Activated CD4-positive, CD25-positive, alpha-beta regulatory T cell (primary cell): Measurements from ENCODE around the gene PCED1B.
"Not testable (repeated sequence)": the region's sequence is repeated elsewhere in the genome, so short reads cannot be mapped to it uniquely, and the experiment has no call there.

Experiments
- DNase-seq, 4 experiments: peaks; one replicate each; lab custom pipeline; 2025; lab: John Stamatoyannopoulos, UW

The PCED1B gene

DNA sequence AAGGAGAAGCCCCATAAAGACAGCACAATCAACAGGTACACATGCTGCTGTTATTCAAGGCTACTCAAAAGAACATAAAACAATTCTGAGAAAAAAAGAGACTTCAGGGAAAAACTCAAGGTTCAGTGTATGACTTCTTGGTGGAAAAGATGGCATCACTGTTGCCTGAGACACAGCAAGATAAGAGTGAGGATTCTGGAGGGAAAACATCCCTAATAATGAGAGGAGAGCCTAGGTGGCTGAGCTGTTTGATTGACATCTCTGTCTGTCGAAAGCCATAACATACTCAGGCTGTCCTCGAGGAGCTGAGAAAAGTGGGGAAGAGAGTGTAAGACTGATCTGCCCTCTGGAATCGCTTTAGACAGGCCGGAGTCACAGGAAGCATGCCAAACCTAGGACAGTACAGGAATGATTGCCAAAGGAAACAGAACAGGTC, 193.8 kb downstream of the PCED1B start:
- DNase-seq: no peak

- no peak for DNase-seq
Measured at GRCh38 chr12:47274760-47275159, 195.3 kb downstream of the PCED1B start.

DNA sequence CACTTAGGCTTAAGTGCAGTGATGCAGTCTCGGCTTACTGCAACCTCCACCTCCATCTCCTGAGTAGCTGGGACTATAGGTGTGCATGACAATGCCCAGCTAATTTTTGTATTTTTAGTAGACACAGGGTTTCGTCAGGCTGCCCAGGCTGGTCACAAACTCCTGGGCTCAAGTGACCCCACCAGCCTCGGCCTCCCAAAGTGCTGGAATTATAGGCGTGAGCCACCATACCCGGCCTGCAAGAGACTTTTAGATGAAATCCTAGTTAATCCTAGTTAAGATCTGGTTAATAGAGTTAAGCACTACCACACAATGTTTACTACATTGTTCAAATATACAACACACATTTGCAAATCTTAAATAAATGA, 196.8 kb downstream of the PCED1B start:
- no peak for DNase-seq

GRCh38 chr12:47276621-47277309, 197.3 kb downstream of the PCED1B start:
- DNase-seq: peak in 2 of 4 experiments; percentile 29 to 38

GRCh38 chr12:47277972-47278448, 198.6 kb downstream of the PCED1B start:
- no peak for DNase-seq

- not testable (repeated sequence) for DNase-seq
Measured at GRCh38 chr12:47279758-47280157, 200.3 kb downstream of the PCED1B start.

DNA sequence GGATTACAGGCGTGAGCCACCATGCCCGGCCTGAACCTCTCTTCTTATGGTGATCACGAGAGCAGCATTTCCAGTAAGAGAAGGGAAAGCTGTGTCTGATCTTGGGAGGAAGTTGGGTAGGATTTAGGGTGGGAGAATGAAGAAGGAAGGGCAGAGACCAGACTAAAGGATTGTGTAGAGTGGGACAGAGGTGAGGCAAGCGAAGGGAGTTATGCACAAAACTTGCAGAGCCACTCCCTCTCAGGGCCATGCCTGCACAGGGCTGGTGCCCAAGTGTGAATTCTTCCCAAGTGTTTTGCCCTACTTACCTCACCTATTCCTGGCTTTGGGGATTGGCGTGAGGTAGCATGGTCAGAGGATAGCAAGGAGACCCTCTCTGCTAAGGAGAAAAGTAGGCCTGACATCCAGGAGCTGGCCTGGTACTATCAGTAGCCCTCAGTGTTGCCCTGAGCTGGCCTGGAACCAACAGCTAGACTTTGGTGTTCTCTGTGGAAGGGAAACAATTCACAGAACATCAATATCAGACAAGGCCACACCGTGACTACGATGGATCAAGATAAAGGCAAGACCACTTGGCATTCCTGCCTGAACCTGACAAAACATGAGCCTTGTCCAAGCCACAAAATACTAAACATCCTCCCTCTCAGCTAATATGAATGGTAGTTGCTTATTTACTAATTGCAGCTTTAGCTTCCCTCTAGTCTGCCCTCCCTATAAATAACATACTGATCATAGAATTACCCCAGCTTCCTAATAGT, 201.3 kb downstream of the PCED1B start:
- no peak for DNase-seq

DNA sequence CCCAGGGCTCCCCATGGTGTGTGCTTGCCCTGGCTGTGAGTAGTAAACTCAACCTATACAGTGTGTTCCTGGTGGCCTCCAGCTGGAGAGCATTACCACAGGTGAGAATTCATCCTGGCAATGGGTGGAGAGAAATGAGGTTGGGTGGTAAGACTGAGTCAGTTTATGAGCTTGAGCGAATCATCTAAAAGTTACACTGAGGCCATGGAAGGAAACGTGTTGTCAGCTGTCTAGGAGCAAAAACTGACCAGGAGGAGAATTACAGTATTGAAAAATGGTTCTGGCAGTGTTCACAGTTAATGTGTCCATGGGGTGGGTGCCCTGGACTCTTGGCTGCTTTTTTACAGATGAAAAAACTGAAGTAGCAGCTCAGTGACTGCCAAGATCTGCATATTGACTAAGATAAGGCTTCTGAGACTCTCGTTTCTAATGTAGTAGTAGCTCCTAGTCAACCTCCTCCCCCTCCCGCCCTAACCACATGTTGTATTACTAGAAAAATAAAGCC, 202.3 kb downstream of the PCED1B start:
- no peak for DNase-seq

DNA sequence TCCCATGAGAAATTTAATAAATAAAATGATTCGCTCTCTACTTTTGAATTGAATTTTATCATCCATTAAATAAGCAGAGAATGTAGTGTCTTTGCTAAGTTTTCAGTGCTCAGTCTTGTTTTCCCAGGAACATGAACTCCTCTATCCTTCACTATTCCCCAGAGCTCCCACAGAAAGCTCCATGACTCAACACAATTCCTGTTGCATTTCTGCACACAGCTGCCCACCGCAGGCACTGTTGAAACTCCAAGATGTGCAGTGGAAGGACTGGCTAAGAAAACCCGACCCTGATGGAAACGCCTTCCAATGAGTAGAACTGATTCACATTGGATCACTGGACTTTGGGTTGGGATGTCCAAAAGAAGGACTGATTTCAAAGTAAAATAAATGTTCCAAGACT, 202.8 kb downstream of the PCED1B start:
- no peak for DNase-seq
